NCI-H2107 (cell line): Measurements from ENCODE around the gene TMEM121B.

ENCODE experiments used
- DNase-seq: peaks from one replicate; lab custom pipeline; 2025; lab: John Stamatoyannopoulos, UW

Gene TMEM121B

DNA sequence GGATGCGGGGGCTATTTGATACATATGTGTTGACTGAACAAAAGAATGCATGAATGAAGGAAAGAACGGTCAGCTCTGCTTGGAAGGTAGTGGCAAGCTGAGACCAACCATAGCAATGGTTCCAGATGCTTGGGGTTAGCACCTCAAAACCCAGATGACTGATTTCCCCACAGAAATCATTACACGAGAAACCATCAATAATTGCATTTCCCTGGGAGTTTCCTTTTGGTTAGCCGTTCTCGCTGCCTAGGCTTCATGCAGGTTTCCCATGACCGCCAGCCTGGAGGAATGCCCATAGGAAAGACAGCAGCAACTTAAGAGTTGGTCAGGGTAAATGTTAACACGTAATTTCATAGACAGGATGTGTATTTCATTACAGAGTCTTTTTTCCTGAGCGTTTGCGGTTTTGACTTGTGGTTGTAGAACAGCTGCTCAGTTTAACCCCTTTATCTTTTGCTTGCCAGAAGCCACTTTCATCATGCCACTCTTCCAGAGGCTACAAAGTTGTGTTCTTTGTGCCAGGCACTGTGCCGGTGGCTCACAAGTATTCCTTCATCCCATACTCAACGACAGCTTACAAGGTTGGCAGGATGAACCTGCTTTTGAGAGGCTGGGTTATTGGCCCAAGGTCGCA, 33.5 kb downstream of the TMEM121B start:
- no peak for DNase-seq

DNA sequence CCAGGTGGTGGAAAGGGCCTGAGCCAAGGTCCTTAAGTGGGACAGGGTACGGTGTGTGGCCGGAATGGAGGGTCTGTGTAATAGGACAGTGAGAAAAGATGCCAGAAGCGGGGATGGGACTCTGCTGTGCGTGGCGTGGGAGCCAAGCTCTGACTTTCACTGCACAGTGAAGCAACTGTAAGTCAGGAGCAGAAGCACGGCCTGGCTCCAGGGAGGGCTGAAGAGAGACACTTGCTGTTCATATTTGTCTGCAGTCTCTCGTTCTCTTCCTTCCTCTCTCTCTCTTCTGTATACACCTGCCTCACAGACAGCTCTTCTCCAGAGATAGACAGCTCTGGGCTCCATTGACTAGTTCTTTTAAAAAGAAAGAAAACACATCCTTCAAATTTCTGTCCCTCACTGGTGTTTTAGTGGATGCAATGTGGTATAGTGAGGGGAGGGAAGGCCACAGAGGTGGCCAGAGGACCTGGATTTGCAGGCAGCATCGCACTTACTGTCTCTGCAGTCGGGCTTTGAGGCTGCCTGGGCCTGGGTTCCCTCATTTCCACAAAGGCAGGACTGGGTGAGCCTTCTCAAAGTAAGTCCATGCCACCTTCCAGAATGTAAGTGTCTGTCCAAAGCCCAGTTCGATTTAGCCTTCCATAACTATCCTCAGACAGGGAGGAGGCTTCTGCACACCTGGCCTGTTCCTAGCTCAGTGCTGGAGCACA, 34.2 kb downstream of the TMEM121B start:
- no peak for DNase-seq

DNA sequence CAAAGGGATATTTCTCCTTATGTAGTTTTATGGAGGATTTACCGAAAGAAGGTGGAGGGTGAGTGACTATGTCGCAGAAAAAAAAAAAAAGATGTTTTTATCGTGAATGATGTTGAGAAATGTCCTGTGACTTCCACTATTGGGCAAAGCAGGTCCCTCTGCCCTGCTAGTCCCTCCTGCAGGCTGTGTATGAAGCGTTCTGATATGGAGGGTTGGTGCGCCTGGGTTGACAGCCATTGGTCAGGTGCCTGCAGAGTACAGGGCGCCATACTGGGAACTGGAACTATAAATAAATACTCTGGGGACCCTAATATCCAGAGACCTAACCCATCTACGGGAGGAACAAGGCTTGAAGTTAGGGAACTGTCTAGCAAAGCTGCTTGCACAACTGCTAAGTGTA, 34.9 kb downstream of the TMEM121B start:
- no peak for DNase-seq

DNA sequence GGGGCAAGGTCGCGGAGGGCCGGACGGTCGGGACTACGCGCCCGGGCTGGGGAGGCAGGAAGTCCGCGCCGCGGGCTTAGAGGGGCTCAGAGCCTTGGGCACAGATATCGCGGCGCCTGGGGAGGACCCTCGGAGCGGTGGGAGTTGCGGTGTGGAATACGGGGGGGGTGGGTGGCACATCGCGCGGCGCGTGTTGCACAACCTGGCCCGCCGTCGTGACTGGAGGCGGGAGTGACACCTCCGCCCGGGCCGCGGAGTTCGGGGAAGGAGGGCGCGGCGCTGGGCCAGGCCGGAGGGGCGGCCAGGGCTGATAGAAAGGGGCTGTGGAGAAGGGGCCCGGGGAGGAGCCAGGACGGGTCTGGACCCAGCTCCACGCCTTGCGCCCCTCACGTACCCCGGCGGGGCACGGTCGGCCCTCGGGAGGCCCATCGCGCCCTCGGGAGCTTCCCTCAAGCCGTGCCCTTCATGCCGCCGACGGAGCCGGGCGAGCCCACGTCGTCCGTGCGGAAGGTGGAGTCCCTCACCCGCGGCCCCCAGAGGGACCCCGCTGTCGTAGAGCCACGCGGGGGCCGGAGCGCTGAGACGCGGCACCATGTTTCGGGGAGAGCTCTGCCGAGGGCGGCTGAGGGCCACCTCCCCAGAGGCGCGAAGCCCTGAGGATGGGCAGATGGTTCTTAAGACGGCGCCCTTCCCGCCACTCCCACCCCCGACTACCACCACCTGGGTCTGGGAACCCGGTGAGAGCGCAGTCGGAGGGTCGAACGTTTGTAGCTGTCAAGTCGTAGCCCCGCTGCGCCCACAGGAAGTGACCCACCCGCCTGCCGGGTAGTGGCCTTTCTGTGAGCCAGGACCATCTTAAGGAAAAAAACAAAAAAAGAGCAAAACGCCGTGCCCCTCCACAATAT, 35.6 kb downstream of the TMEM121B start:
- no peak for DNase-seq

DNA sequence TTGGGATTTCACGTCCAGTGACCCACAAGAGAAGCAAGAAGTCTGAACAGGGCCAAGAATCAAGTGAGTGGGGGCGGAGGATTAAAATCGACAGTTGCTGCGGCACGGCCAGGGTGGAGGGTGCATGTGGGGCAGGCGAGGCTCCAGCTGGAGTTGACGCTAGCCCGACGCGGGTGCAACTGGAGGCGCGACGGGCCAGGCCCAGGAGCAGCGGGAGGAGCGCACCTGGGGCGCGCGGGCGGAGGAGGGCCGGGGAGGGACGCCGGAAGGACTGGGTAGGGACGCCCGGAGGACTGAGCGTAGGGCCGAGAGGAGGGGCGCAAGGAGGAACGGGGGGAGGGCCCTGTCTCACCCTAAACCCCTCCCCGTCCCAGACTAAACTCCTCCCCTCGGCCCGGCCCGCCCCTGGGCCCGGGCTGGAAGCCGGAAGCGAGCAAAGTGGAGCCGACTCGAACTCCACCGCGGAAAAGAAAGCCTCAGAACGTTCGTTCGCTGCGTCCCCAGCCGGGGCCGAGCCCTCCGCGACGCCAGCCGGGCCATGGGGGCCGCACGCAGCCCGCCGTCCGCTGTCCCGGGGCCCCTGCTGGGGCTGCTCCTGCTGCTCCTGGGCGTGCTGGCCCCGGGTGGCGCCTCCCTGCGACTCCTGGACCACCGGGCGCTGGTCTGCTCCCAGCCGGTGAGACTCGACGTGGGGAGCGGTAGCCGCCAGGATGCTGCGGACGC, 36.4 kb downstream of the TMEM121B start, which contains the start of gene IL17RA:
Gene IL17RA (plus strand): TSS at position 447 of the 723 bp plus-strand sequence. CDS start 92 bp downstream, at position 539.
- peak; percentile 17 for DNase-seq

GRCh38 chr22:17083811-17084441, 37.2 kb downstream of the TMEM121B start:
- no peak for DNase-seq

DNA sequence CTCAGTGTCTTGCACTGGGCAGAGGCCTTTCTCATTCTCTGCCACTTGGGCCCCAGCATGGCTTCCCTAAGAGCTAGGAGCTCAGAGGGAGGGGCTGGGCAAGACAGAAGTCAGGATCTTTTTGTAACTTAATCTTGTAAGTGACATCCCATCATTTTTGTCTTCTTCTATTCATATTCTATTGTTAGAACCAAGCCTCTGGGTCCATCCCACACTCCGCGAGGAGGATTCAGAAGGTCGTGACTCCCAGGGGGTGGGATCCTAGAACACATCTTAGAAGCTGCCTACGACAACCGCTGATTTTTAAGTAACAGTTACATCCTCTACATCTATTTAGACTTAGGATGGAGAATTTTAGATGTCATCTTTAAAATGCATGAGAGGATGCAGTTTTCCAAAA, 37.9 kb downstream of the TMEM121B start:
- DNase-seq, result no peak

DNA sequence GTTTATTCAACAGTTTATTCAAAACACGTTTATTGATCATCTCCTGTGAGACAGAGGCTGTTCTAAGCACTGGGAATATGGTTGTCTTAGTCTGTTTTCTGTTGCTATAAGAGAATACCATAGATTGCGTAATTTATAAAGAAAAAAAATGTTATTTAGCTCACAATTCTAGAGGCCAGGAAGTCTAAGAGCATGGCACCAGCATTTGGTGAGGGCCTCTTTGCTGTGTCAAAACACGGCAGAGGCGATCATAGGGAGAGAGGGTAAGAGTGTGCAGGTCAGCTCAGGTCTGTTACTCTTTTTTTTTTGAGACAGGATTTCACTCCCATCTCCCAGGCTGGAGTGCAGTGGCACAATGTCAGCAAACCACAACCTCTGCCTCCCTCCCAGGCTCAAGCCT, 41.6 kb downstream of the TMEM121B start:
- DNase-seq, result no peak

GRCh38 chr22:17077255-17077654, 43.9 kb downstream of the TMEM121B start:
- no peak for DNase-seq

- DNase-seq, result no peak
Observed at GRCh38 chr22:17074648-17075002, 46.5 kb downstream of the TMEM121B start.

DNA sequence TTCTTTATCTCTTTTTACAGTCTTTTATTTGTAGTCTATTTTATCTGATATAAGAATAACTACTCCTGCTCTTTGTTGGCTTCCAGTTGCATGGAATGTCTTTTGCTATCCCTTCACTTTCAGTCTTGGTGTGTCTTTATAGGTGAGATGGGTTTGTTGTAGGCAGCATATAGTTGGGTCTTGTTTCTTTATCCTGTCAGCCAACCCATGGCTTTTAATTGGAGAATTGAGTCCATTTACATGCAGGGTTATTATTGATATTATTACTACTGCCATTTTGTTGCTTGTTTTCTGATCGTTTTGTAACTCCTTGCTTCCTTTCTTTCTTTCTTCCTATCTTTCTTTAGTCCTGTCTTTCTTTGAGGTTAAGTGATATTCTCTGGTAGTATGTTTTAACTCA, 48.3 kb downstream of the TMEM121B start:
- no peak for DNase-seq
